Measurements from ENCODE around the gene PSMD14. TPM values are rescaled to one million over a fixed set of nuclear protein-coding genes. Genes with fewer than 3 reads are reported as not detected.

Gene PSMD14
- total RNA-seq, 2 experiments from 2014 or later: 49.2 to 84.3 TPM

GRCh38 chr2:161424891-161425727 is 116.9 kb downstream of the PSMD14 start:
- H3K4me2 ChIP-seq (ENCODE audit: low read length): no peak overlapping the region

GRCh38 chr2:161425728-161426454 is 117.7 kb downstream of the PSMD14 start:
- Histone ChIP-seq H3K9me3 (ENCODE audit: low read length) (no peaks in the 10 kb centered on the region), H3K79me2 (ENCODE audit: insufficient read depth, low read depth, low read length) (no peaks in the 10 kb centered on the region), H4K20me1 (ENCODE audit: insufficient read depth, low read length) (no peaks in the 10 kb centered on the region), H3K4me3 (ENCODE audit: low read depth, low read length, poor library complexity, severe bottlenecking) (no peak overlapping the region), H3K9me2 (ENCODE audit: insufficient read depth, low read length) (no peaks in the 10 kb centered on the region), H2AFZ (ENCODE audit: low read length) (no peak overlapping the region), H3K4me2 (ENCODE audit: low read length) (no peak overlapping the region), H3K27ac (ENCODE audit: low read depth, low read length, poor library complexity, severe bottlenecking) (no peak overlapping the region), H3K36me3 (ENCODE audit: insufficient read depth, low read length) (no peaks in the 10 kb centered on the region), H3K4me1 (ENCODE audit: insufficient read depth, low read length, poor library complexity, severe bottlenecking) (no peaks in the 10 kb centered on the region)
- POLR2A ChIA-PET: interaction anchor here (0.6 kb wide), 2 partner anchors 235 to 1909 kb away, joined by 3 read pairs; no protein-coding TSS in a partner anchor
- no peak for DNase-seq (ENCODE audit: low spot score)
- CTCF ChIA-PET (ENCODE audit: unreplicated experiment): no interaction called here
- intact Hi-C loops (cut with micrococcal nuclease; ENCODE audit: unreplicated experiment): no loop called here
- BruUV-seq (replicated peaks): no TSS peak
- TF ChIP-seq EZH2phosphoT487 (IDR thresholded peaks at IDR 0.05; ENCODE audit: borderline replicate concordance, low read depth, low read length) (no peak), CTCF (conservative IDR thresholded peaks at IDR 0.05; ENCODE audit: low read length) (no peak)

More at GRCh38 chr2:161424891-161425727, 116.9 kb downstream of the PSMD14 start:
- no peaks in the 10 kb centered on the region for H4K20me1 ChIP-seq (ENCODE audit: insufficient read depth, low read length)
- no peak overlapping the region for H3K4me3 ChIP-seq (ENCODE audit: low read depth, low read length, poor library complexity, severe bottlenecking)
- ChIA-PET CTCF (ENCODE audit: unreplicated experiment) (no interaction called here), POLR2A (interaction anchor here (0.6 kb wide), 1 partner anchor 1909 kb away, joined by 3 read pairs; no protein-coding TSS in a partner anchor)
- TF ChIP-seq CTCF (conservative IDR thresholded peaks at IDR 0.05; ENCODE audit: low read length) (no peak), EZH2phosphoT487 (IDR thresholded peaks at IDR 0.05; ENCODE audit: borderline replicate concordance, low read depth, low read length) (no peak)
- H3K9me2 ChIP-seq (ENCODE audit: insufficient read depth, low read length): no peaks in the 10 kb centered on the region
- H3K4me1 ChIP-seq (ENCODE audit: insufficient read depth, low read length, poor library complexity, severe bottlenecking): no peaks in the 10 kb centered on the region
- no peaks in the 10 kb centered on the region for H3K79me2 ChIP-seq (ENCODE audit: insufficient read depth, low read depth, low read length)
- intact Hi-C loops (cut with micrococcal nuclease; ENCODE audit: unreplicated experiment): no loop called here
- H3K36me3 ChIP-seq (ENCODE audit: insufficient read depth, low read length): no peaks in the 10 kb centered on the region
- no peak for DNase-seq (ENCODE audit: low spot score)
- BruUV-seq (replicated peaks): no TSS peak
- H3K9me3 ChIP-seq (ENCODE audit: low read length): no peaks in the 10 kb centered on the region
- H2AFZ ChIP-seq (ENCODE audit: low read length): no peak overlapping the region
- H3K27ac ChIP-seq (ENCODE audit: low read depth, low read length, poor library complexity, severe bottlenecking): no peak overlapping the region
